ENCODE results near the gene FAM43B. TPM values are rescaled to one million over a fixed set of nuclear protein-coding genes. Genes with fewer than 3 reads are reported as not detected.

FAM43B gene
- total RNA-seq, 4 donors from 2014 or later: 0.11 to 0.19 (median 0.13) TPM; not detected in 1

- intact Hi-C loops (cut with DNase I): no loop called here
- H3K27ac ChIP-seq: peak overlapping the region in 1 of 4 donors; percentile 6
- no peak for DNase-seq
- H3K9me3 ChIP-seq: no peaks in the 10 kb centered on the region
- WGBS, 2 donors: no CpG with 5 or more reads among the region's 82 CpGs
- no peaks in the 10 kb centered on the region for H3K36me3 ChIP-seq
- peak overlapping the region; percentile 15 to 61 (median 31) for H3K4me3 ChIP-seq
- peaks cover 14 to 48% (median 21%) of the 10 kb centered on the region in 3 donors for H3K4me1 ChIP-seq
- TF ChIP-seq POLR2A (IDR thresholded peaks at IDR 0.05): no peak
- TF ChIP-seq, protein P1, sequence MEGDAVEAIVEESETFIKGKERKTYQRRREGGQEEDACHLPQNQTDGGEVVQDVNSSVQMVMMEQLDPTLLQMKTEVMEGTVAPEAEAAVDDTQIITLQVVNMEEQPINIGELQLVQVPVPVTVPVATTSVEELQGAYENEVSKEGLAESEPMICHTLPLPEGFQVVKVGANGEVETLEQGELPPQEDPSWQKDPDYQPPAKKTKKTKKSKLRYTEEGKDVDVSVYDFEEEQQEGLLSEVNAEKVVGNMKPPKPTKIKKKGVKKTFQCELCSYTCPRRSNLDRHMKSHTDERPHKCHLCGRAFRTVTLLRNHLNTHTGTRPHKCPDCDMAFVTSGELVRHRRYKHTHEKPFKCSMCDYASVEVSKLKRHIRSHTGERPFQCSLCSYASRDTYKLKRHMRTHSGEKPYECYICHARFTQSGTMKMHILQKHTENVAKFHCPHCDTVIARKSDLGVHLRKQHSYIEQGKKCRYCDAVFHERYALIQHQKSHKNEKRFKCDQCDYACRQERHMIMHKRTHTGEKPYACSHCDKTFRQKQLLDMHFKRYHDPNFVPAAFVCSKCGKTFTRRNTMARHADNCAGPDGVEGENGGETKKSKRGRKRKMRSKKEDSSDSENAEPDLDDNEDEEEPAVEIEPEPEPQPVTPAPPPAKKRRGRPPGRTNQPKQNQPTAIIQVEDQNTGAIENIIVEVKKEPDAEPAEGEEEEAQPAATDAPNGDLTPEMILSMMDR (IDR thresholded peaks at IDR 0.05): no peak
- peaks cover 3 to 91% (median 5%) of the 10 kb centered on the region in 4 donors for H3K27me3 ChIP-seq
Measured at GRCh38 chr1:20552728-20553445, 514 bp downstream of the FAM43B start.

DNA sequence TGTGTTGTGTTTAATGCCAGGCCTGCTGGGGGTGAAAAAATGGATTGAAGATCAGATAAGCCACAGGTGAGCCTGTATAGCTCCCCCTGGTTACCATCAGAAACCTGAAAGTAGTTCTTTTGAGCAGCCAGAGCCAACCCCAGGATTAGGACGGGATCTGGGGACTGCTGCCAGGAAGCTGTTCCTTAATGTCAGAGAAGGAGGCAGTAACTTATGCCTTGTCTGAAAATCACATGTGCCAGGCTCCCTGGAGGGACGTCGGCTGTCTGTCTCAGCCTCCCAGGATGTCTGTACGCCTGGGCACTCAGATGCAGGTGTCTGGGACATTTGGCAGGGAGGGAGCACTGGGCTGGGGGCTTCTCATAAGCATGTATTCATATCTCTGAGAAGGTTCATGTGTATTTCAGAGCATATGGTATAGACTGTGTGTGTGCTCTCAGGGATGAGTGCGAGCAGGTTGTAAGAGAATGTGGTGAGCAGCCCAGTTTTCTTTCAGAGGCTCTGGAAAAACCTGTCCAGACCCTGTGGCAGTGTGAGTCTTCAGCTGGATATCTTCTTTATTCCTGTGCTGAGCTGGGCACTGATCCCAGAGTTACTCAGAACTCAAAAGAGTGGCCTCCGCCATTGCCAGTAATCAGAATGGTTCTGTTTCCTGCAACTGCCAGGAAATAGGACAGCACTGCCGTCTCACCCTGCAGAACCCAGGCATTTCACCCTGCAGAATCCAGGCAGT is 2.8 kb downstream of the FAM43B start:
- H3K27ac ChIP-seq: peak overlapping the region; percentile 19 to 79 (median 56)
- no peak overlapping the region for H3K4me3 ChIP-seq
- 36 to 38% methylated on average over 5 to 7 of the region's 7 CpGs for WGBS, 2 donors
- TF ChIP-seq, protein P1 (IDR thresholded peaks at IDR 0.05): no peak
- TF ChIP-seq POLR2A (IDR thresholded peaks at IDR 0.05): no peak
- DNase-seq: no peak
- intact Hi-C loops (cut with DNase I): no loop called here
- peaks cover 14 to 48% (median 21%) of the 10 kb centered on the region in 3 donors for H3K4me1 ChIP-seq
- peaks cover 3 to 71% (median 5%) of the 10 kb centered on the region in 4 donors for H3K27me3 ChIP-seq
- H3K9me3 ChIP-seq: no peaks in the 10 kb centered on the region
- no peaks in the 10 kb centered on the region for H3K36me3 ChIP-seq

GRCh38 chr1:20555758-20556120 is 3.4 kb downstream of the FAM43B start:
- Histone ChIP-seq H3K4me1 (peaks cover 14 to 48% (median 21%) of the 10 kb centered on the region in 3 donors), H3K9me3 (no peaks in the 10 kb centered on the region), H3K27me3 (peaks cover 2 to 71% (median 5%) of the 10 kb centered on the region in 4 donors), H3K4me3 (no peak overlapping the region), H3K36me3 (no peaks in the 10 kb centered on the region), H3K27ac (peak overlapping the region in 3 of 4 donors; percentile 19 to 79 (median 62))
- no peak for DNase-seq
- 14 to 48% methylated on average over 2 to 3 of the region's 4 CpGs for WGBS, 2 donors
- TF ChIP-seq POLR2A (IDR thresholded peaks at IDR 0.05): no peak
- intact Hi-C loops (cut with DNase I): no loop called here

DNA sequence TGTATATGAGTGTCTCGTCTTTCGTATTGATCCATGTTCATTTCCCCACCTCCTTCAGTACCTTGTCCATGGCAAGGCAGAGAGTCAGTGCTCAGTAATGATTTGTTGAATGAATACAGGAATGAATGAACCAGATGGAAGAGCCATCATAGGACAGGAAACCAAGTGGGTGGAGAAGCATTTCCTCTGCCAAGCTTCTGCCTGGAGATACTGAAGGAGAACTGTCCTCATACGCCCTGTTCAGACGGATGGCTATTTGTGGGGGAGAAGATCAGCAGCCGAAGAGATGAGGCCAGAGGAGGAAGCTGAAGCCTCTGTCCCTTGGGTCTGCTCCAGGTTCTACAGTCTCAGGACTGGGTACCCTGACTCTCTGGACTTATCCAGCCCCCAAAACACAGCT is 5.8 kb downstream of the FAM43B start:
- Histone ChIP-seq H3K27me3 (peaks cover 0 to 69% (median 0%) of the 10 kb centered on the region in 4 donors), H3K4me1 (peaks cover 11 to 28% (median 11%) of the 10 kb centered on the region in 3 donors), H3K27ac (no peak overlapping the region), H3K9me3 (no peaks in the 10 kb centered on the region), H3K4me3 (no peak overlapping the region), H3K36me3 (no peaks in the 10 kb centered on the region)
- DNase-seq: no peak
- TF ChIP-seq, protein P1 (IDR thresholded peaks at IDR 0.05): no peak
- no peak for TF ChIP-seq POLR2A (IDR thresholded peaks at IDR 0.05)
- 78 to 95% methylated on average over 4 to 5 of the region's 5 CpGs for WGBS, 2 donors
- intact Hi-C loops (cut with DNase I): no loop called here

DNA sequence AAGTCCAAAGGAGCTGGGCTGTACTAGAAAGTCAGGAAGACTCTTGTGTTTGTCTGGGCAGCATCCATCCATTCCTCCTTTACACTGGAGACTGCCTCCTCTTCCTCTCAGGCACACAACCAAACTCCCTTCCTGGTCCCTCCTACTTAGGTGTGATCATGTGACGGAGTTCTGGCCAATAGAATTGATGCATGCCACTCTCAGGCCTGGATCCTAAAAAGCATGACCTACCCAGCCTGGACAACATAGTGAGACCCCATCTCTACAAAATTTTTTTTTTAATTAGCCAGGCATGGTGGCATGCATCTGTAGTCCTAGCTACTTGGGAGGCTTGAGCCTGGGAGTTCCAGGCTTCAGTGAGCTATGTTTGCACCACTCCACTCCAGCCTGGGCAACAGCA is 8.6 kb downstream of the FAM43B start:
- H3K4me1 ChIP-seq: peaks cover 0 to under 1% (median 0%) of the 10 kb centered on the region in 3 donors
- TF ChIP-seq, protein P1 (IDR thresholded peaks at IDR 0.05): no peak
- TF ChIP-seq POLR2A (IDR thresholded peaks at IDR 0.05): no peak
- intact Hi-C loops (cut with DNase I): no loop called here
- no peak overlapping the region for H3K27ac ChIP-seq
- H3K9me3 ChIP-seq: no peaks in the 10 kb centered on the region
- no peak for DNase-seq
- H3K36me3 ChIP-seq: no peaks in the 10 kb centered on the region
- 29 to 67% methylated on average over 1 of the region's 1 CpG for WGBS, 2 donors
- H3K4me3 ChIP-seq: no peak overlapping the region
- H3K27me3 ChIP-seq: peaks cover 0 to 45% (median 0%) of the 10 kb centered on the region in 4 donors

Data from esophagus squamous epithelium (tissue), 5 donors.